NCI-H526 treated with DMSO at 0.1 percent for 48 hours (cell line): Measurements from ENCODE around the gene TNIP3.
"Not testable (repeated sequence)": the region's sequence is repeated elsewhere in the genome, so short reads cannot be mapped to it uniquely, and the experiment has no call there.

Experiments
- DNase-seq: peaks from one replicate; lab custom pipeline; 2025; lab: John Stamatoyannopoulos, UW

Gene TNIP3

GRCh38 chr4:121177246-121178137, 13.4 kb upstream of the TNIP3 start:
- no peak for DNase-seq

GRCh38 chr4:121176082-121176934, 12.2 kb upstream of the TNIP3 start:
- no peak for DNase-seq

GRCh38 chr4:121171477-121171876, 7.4 kb upstream of the TNIP3 start:
- not testable (repeated sequence) for DNase-seq

- DNase-seq, result no peak
These were observed 4.5 kb upstream of the TNIP3 start for GRCh38 chr4:121168446-121169281.

- no peak for DNase-seq
These were observed 2.9 kb upstream of the TNIP3 start for GRCh38 chr4:121166976-121167375.

- no peak for DNase-seq
These were observed 1.1 kb upstream of the TNIP3 start for GRCh38 chr4:121165206-121165605.

DNA sequence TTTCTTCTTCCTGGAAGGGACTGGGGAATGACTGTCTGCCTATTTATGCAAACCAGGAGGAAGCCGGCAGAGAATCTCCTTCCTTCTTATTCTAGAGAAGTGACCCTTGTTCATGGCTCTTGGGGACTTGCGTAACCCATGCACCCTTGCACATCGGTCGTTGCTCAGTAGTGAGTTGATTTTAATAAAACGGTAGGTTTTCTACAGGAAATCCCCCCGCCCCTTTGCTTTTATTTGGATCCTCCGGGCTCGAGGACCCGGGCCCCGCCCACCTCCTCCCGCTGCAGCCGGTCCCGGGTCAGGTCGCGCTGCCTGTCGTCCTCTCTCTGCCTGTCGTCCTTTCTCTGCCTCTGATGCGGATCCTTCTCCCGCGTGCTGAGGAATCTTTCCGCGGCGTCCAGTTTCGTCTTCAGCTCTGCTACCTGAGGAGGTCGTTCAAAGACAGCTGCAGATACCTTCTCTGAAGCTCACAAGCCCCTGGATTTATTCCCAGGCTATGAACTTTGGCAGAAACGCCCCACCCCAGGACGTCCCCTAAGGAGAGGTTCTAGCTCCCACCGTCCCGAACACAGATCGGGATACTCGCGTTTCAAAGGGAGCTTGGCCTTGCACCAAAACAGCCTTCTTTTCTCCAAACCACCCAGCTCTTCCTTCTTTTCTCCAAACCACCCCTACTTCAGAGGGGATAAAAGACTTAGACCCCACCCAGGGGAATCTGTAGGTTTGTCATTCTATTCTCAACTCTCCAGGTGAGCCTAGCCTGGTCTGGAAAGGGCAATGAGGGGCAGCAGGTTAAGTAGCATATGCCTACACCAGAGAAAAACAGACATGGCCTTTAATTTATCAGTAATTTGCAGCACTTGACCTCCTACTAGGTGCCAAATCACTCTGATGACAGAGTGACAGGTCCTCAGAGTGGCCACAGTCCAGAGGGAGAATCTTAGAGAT, 7.0 kb downstream of the TNIP3 start:
- DNase-seq, result no peak

DNA sequence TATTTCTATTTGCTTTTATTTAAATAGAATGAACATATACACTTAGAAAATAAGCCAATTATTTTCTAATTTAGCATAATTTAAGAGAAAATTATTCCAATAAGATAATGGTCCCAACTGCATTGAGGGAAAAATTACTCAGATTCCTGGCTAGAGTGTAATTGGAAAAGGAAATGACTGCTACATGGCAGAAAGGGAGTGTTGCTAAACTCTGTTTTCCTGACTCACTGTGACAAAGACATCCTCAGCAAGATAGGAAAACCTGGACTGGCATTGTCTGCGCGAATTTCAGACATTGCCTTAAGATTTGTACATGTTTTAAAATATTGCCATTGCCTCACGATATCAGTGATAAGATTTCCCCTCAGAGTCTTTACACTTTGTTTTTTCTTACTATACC, 8.2 kb downstream of the TNIP3 start:
- DNase-seq, result no peak

- DNase-seq, result no peak
These were observed 10.0 kb downstream of the TNIP3 start for GRCh38 chr4:121154103-121154515.

GRCh38 chr4:121151942-121152341, 12.2 kb downstream of the TNIP3 start:
- DNase-seq, result no peak

GRCh38 chr4:121150486-121150885, 13.6 kb downstream of the TNIP3 start:
- DNase-seq, result no peak

DNA sequence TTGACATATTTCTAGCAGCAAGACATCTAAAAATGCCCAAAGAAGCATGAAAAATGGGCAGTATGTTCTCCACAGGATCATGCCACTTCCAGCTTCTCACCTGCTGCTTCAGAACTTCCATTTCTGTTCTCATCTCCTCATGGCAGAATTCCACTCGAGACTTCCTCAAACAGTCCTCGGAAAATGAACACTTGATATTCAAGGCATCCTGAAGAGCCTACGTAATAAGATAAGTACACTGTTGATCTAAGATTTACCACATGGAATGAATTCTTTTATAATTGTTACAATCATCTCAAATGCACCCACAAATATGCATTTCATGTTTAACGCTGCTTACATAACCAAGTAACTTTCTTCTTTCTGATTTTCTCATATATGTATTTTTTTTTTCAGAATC, 14.1 kb downstream of the TNIP3 start:
- no peak for DNase-seq

DNA sequence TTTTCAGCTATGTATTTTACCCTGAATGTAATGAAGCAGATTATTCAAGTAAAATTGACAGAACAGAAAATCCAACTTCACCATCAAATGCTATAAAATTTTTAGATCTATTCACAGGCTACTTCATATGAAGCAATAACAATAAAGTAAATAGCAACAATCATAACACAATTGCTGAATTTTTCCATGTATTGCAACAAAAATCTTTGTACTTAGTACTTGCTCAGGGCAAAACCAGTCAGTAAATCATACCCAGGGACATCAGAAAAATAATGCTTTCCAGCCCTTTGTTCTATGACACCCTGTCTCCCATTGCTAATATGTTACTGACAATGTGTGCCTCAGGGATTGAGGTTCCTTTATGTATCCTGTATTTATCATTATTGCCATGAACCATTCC, 15.5 kb downstream of the TNIP3 start:
- DNase-seq, result no peak

DNA sequence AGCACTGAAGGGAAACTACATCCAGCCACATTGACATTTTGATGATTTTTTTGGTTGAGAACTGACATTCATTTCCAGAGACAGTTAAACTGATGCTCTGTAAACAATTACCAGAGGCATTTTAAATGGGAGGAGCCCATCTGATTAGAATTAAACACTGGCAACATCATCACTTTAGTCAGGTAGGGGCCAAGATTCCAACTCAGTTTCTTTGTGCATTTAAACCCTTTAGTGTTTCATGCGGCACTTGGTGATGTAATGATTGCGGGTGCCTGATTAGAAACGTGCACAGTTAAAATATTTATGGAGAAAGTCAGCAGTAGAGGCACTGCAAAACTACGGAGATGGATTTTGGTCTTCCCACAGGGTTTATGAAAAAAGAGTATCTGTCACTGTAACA, 16.1 kb downstream of the TNIP3 start:
- DNase-seq, result no peak

GRCh38 chr4:121146530-121146929, 17.6 kb downstream of the TNIP3 start:
- DNase-seq, result no peak

DNA sequence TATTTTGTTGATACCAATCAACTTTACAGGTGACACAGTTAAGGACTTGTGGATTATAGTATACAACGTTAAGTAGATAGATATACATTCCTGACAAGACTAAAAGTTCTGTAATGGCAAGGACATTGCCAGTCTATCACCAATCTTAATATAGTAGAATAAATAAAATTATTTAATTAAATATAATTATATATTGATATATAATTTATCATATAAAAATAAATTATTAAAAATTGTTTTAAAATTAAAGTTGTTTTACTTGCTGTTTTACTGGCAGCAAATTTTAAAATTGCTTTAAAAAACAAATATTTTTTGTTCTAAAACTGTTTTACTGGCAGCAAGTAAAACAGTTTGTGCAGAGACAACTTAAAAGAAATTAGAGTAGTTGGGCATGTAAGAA, 18.7 kb downstream of the TNIP3 start:
- no peak for DNase-seq

- no peak for DNase-seq
These were observed 20.1 kb downstream of the TNIP3 start for GRCh38 chr4:121144021-121144420.

- no peak for DNase-seq
These were observed 21.0 kb downstream of the TNIP3 start for GRCh38 chr4:121143131-121143530.

DNA sequence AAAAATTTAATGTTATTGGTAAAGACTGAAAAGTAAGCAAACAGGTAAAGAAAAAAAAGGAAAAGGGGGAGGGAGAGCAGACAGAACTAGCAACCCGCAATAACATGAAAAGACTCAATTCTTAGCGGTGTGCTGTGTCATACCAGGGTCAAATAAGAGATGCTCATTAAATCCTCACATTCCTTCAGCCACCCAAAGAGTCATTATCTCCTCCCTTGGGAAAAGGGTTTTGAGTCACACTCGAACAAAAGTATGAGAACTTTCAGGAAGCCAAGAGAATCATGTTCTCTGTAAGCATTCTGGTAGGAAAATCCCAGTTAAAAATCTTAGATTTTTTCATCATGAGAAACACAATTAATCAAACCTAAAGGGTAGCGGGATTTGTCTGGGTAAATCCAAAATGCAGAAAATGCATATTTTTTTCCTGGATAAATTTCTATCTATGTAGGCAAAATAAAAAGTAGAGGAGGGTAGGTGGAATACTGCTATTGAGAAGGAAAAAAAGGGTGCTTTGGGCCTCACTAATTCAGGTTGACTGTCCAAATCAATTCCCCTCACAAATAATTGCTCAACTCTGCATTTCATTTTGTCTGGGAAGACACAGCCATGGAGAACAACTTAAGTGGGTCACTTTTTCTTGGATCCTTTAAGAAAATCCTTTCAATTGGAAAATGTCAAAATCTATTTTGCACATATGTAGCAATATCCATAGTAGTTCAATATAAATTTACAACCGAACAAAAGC, 23.2 kb downstream of the TNIP3 start:
- DNase-seq, result no peak

GRCh38 chr4:121139533-121140222, 24.4 kb downstream of the TNIP3 start:
- no peak for DNase-seq
